ENCODE data around the gene SEMA4D.

SEMA4D gene

DNA sequence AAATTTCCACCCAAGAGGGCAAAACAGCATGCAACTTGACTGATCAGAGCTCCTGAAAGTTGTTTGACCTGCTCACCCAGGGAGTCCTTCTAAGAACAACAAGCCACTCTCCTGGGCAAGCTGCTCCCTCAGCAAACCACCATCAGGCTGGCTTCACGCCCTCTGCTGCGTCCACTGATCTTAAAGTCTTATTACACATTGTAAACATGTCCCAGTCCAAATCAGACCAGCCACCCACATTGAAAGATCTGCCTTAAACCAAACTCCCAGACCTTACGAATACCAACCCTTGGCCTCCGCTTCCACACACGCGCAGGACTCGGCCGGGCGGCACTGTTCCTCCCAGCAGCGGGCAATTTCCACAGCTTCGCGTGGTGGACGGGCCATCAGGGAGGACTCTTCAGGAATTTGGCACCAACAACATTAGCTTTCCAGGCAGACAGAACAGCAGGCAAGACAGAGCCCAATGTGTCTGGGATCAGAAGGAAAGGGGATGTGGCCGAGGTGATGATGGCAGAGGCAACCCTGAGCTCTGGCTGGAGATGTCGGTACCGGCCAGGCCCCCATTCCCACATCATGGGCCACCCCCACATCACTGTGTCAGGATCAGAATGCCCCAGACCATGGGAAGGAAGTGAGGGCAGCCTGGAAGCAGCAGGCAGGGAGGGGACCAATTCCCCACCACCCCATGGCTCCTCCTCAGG, 56.8 kb downstream of the SEMA4D start:
- H3K4ac ChIP-seq (ENCODE audit: low read depth, low read length), result no peak overlapping the region
- no peak overlapping the region for H2BK120ac ChIP-seq (ENCODE audit: low read depth, low read length)
- H2BK5ac ChIP-seq (ENCODE audit: low read length), result no peak overlapping the region
- H3K79me1 ChIP-seq (ENCODE audit: low read length), result no peaks in the 10 kb centered on the region
- no peak overlapping the region for H3K4me2 ChIP-seq (ENCODE audit: low read length)
- no peak overlapping the region for H3K56ac ChIP-seq (ENCODE audit: low read length)
- no peak overlapping the region for H2BK15ac ChIP-seq (replicated peaks; ENCODE audit: low read depth)
- no peaks in the 10 kb centered on the region for H3K36me3 ChIP-seq (ENCODE audit: control insufficient read depth, insufficient read depth, low read length)
- DNase-seq, result no peak
- no peaks in the 10 kb centered on the region for H3K27me3 ChIP-seq (ENCODE audit: insufficient read depth, low read length, poor library complexity)
- no peak overlapping the region for H3K4me3 ChIP-seq (ENCODE audit: low read length)
- H3K4me1 ChIP-seq (ENCODE audit: control insufficient read depth, low read depth, low read length), result peaks cover 2% of the 10 kb centered on the region
- no peak overlapping the region for H3K9ac ChIP-seq (ENCODE audit: low read length)
- no peak overlapping the region for H4K8ac ChIP-seq (ENCODE audit: low read depth, low read length)
- no peaks in the 10 kb centered on the region for H3K79me2 ChIP-seq (ENCODE audit: control insufficient read depth, insufficient read depth, low read length)
- WGBS (ENCODE audit: extremely low coverage, insufficient coverage, low lambda C conversion rate), result no CpG with 5 or more reads among the region's 16 CpGs
- no peak overlapping the region for H2AK5ac ChIP-seq (ENCODE audit: low read length)
- H4K5ac ChIP-seq (ENCODE audit: low read length), result no peak overlapping the region
- H3K23ac ChIP-seq (ENCODE audit: low read length), result no peak overlapping the region
- no peak overlapping the region for H3K18ac ChIP-seq (ENCODE audit: low read length)
- H3K27ac ChIP-seq (ENCODE audit: low read depth, low read length), result no peak overlapping the region

DNA sequence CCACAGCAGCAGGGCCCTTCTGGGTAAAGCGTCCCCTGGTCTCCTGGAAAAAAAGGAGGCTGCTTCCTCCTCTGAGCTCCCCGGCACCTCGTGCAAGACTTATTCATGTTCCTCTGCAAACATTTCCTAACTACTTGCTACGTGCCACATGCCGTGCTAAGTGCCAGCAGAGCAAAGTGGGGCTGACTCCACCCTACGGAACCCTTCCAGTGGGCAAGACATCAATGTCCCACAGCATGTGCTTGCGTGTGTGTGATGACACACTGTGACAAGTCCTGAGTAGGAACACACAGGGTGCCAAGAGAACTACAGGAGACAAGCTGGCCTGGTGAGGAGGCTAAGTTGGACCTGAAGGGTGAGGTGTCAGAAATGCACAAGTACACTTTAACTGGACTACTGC, 57.4 kb downstream of the SEMA4D start:
- Histone ChIP-seq H3K4me1 (ENCODE audit: control insufficient read depth, low read depth, low read length) (peaks cover 2% of the 10 kb centered on the region), H3K56ac (ENCODE audit: low read length) (no peak overlapping the region), H2BK15ac (replicated peaks; ENCODE audit: low read depth) (no peak overlapping the region), H2BK120ac (ENCODE audit: low read depth, low read length) (no peak overlapping the region), H3K4me2 (ENCODE audit: low read length) (no peak overlapping the region), H2BK5ac (ENCODE audit: low read length) (no peak overlapping the region), H4K8ac (ENCODE audit: low read depth, low read length) (no peak overlapping the region), H3K79me1 (ENCODE audit: low read length) (no peaks in the 10 kb centered on the region), H3K18ac (ENCODE audit: low read length) (no peak overlapping the region), H2AK5ac (ENCODE audit: low read length) (no peak overlapping the region), H3K4me3 (ENCODE audit: low read length) (no peak overlapping the region), H3K79me2 (ENCODE audit: control insufficient read depth, insufficient read depth, low read length) (no peaks in the 10 kb centered on the region), H3K27me3 (ENCODE audit: insufficient read depth, low read length, poor library complexity) (no peaks in the 10 kb centered on the region), H3K23ac (ENCODE audit: low read length) (no peak overlapping the region), H3K4ac (ENCODE audit: low read depth, low read length) (no peak overlapping the region), H3K36me3 (ENCODE audit: control insufficient read depth, insufficient read depth, low read length) (no peaks in the 10 kb centered on the region), H4K5ac (ENCODE audit: low read length) (no peak overlapping the region), H3K27ac (ENCODE audit: low read depth, low read length) (no peak overlapping the region), H3K9ac (ENCODE audit: low read length) (no peak overlapping the region)
- DNase-seq, result no peak
- WGBS (ENCODE audit: extremely low coverage, insufficient coverage, low lambda C conversion rate), result no CpG with 5 or more reads among the region's 7 CpGs

DNA sequence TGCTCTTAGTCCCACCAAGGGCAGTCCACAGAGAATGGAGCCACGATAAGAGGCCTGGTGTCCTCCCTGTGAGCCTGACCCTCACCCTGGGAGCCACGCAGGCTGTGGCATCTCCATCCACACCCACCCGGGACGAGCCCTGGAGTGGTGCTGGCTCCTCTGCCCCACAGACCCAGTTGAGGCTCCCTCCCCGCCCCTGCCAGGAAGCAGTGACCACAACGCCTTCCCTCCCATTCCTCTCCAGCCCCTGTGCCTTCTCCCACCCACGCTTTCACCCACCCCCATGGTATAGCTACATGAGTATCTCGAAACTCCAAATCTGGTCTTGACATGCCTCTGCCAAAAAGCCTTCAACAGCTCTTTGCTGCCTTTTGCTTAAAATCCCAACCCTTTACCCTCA, 57.9 kb downstream of the SEMA4D start:
- no peak overlapping the region for H3K4me3 ChIP-seq (ENCODE audit: low read length)

DNA sequence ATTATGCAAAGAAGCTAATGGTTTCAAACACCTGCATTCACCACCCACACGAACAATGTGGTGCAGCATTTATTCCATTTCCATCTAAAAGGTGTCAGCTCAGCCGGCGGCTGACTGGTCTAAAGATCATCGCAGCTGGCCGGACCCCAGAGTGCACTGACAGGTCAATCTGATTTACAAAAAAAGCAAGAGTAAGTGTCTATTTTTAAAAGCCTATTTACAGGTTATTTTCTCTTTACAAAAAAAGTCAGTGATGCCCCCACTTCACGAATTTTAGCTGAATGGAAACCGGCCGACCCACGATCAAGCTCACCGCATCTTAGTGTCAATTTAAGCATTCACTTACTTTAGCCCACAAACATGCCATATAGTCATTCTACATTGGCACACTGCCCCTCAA, 58.3 kb downstream of the SEMA4D start:
- Histone ChIP-seq H3K27me3 (ENCODE audit: insufficient read depth, low read length, poor library complexity) (no peaks in the 10 kb centered on the region), H3K56ac (ENCODE audit: low read length) (no peak overlapping the region), H3K9ac (ENCODE audit: low read length) (no peak overlapping the region), H2BK15ac (replicated peaks; ENCODE audit: low read depth) (no peak overlapping the region), H2BK5ac (ENCODE audit: low read length) (no peak overlapping the region), H3K4me1 (ENCODE audit: control insufficient read depth, low read depth, low read length) (peaks cover 3% of the 10 kb centered on the region), H3K4ac (ENCODE audit: low read depth, low read length) (no peak overlapping the region), H3K23ac (ENCODE audit: low read length) (no peak overlapping the region), H3K18ac (ENCODE audit: low read length) (no peak overlapping the region), H4K5ac (ENCODE audit: low read length) (no peak overlapping the region), H3K4me2 (ENCODE audit: low read length) (no peak overlapping the region), H2AK5ac (ENCODE audit: low read length) (no peak overlapping the region), H2BK120ac (ENCODE audit: low read depth, low read length) (no peak overlapping the region), H3K4me3 (ENCODE audit: low read length) (no peak overlapping the region), H3K79me2 (ENCODE audit: control insufficient read depth, insufficient read depth, low read length) (no peaks in the 10 kb centered on the region), H3K36me3 (ENCODE audit: control insufficient read depth, insufficient read depth, low read length) (no peaks in the 10 kb centered on the region), H4K8ac (ENCODE audit: low read depth, low read length) (no peak overlapping the region), H3K27ac (ENCODE audit: low read depth, low read length) (no peak overlapping the region), H3K79me1 (ENCODE audit: low read length) (no peaks in the 10 kb centered on the region)
- no CpG with 5 or more reads among the region's 10 CpGs for WGBS (ENCODE audit: extremely low coverage, insufficient coverage, low lambda C conversion rate)
- DNase-seq, result no peak

More for the DNA sequence above, 57.9 kb downstream of the SEMA4D start:
- DNase-seq, result no peak
- Histone ChIP-seq H3K36me3 (ENCODE audit: control insufficient read depth, insufficient read depth, low read length) (no peaks in the 10 kb centered on the region), H3K4ac (ENCODE audit: low read depth, low read length) (no peak overlapping the region), H4K5ac (ENCODE audit: low read length) (no peak overlapping the region), H3K4me2 (ENCODE audit: low read length) (no peak overlapping the region), H3K9ac (ENCODE audit: low read length) (no peak overlapping the region), H3K4me1 (ENCODE audit: control insufficient read depth, low read depth, low read length) (peaks cover 2% of the 10 kb centered on the region), H2BK5ac (ENCODE audit: low read length) (no peak overlapping the region), H3K27ac (ENCODE audit: low read depth, low read length) (no peak overlapping the region), H3K23ac (ENCODE audit: low read length) (no peak overlapping the region), H3K18ac (ENCODE audit: low read length) (no peak overlapping the region), H3K27me3 (ENCODE audit: insufficient read depth, low read length, poor library complexity) (no peaks in the 10 kb centered on the region), H3K79me2 (ENCODE audit: control insufficient read depth, insufficient read depth, low read length) (no peaks in the 10 kb centered on the region), H2BK120ac (ENCODE audit: low read depth, low read length) (no peak overlapping the region), H3K79me1 (ENCODE audit: low read length) (no peaks in the 10 kb centered on the region), H2AK5ac (ENCODE audit: low read length) (no peak overlapping the region), H4K8ac (ENCODE audit: low read depth, low read length) (no peak overlapping the region), H3K56ac (ENCODE audit: low read length) (no peak overlapping the region), H2BK15ac (replicated peaks; ENCODE audit: low read depth) (no peak overlapping the region)
- WGBS (ENCODE audit: extremely low coverage, insufficient coverage, low lambda C conversion rate), result no CpG with 5 or more reads among the region's 8 CpGs

DNA sequence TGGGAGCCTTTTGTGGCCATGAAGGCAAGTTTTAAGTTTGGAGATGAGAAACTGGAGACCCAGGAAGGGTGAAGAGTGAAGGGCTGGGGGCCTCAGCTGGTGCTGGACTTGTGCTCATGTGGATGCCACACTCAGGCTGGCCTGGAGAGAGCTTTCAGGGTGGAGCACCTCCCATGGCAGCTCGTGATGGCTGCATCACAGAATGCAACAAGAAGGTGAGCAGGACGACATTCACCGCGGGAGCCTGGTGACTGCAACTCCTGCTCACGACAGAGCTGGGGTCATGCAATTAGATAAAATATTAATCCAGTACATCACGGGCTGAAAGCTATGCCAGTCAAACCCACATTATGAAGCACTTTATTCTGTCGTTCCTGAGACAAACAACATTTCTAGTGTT, 59.7 kb downstream of the SEMA4D start:
- no peak overlapping the region for H3K27ac ChIP-seq (ENCODE audit: low read depth, low read length)
- H3K56ac ChIP-seq (ENCODE audit: low read length), result no peak overlapping the region
- H4K8ac ChIP-seq (ENCODE audit: low read depth, low read length), result no peak overlapping the region
- H3K4me3 ChIP-seq (ENCODE audit: low read length), result no peak overlapping the region
- no peak overlapping the region for H3K9ac ChIP-seq (ENCODE audit: low read length)
- no peaks in the 10 kb centered on the region for H3K79me1 ChIP-seq (ENCODE audit: low read length)
- H3K4me2 ChIP-seq (ENCODE audit: low read length), result no peak overlapping the region
- no peak overlapping the region for H4K5ac ChIP-seq (ENCODE audit: low read length)
- no peak for DNase-seq
- no peak overlapping the region for H2AK5ac ChIP-seq (ENCODE audit: low read length)
- no peak overlapping the region for H2BK5ac ChIP-seq (ENCODE audit: low read length)
- no peaks in the 10 kb centered on the region for H3K27me3 ChIP-seq (ENCODE audit: insufficient read depth, low read length, poor library complexity)
- H3K79me2 ChIP-seq (ENCODE audit: control insufficient read depth, insufficient read depth, low read length), result no peaks in the 10 kb centered on the region
- no peak overlapping the region for H3K23ac ChIP-seq (ENCODE audit: low read length)
- H3K4ac ChIP-seq (ENCODE audit: low read depth, low read length), result no peak overlapping the region
- H3K18ac ChIP-seq (ENCODE audit: low read length), result no peak overlapping the region
- no CpG with 5 or more reads among the region's 7 CpGs for WGBS (ENCODE audit: extremely low coverage, insufficient coverage, low lambda C conversion rate)
- peaks cover 5% of the 10 kb centered on the region for H3K4me1 ChIP-seq (ENCODE audit: control insufficient read depth, low read depth, low read length)
- H3K36me3 ChIP-seq (ENCODE audit: control insufficient read depth, insufficient read depth, low read length), result no peaks in the 10 kb centered on the region
- H2BK120ac ChIP-seq (ENCODE audit: low read depth, low read length), result no peak overlapping the region
- H2BK15ac ChIP-seq (replicated peaks; ENCODE audit: low read depth), result no peak overlapping the region

DNA sequence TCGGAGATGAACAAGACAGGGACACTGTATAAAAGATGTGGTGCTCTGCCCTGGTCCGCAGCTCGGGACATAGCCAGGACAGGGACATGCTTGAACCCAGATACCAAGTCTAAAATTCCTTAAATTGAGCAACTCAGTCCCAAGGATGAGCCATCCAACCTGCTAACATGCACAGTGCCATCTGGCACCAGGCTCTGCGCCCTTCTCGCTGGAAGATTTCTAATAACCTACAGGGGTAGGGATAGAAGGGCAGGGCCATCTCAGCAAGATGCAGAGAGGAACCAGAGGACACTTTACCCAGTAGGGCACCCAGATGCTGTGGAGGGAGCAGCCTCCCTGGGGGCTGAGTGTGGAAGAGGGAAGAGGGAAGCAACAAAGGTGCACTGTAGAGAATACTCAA, 60.1 kb downstream of the SEMA4D start:
- no peak overlapping the region for H2AK5ac ChIP-seq (ENCODE audit: low read length)
- no peak overlapping the region for H3K23ac ChIP-seq (ENCODE audit: low read length)
- no peak overlapping the region for H2BK120ac ChIP-seq (ENCODE audit: low read depth, low read length)
- no peaks in the 10 kb centered on the region for H3K79me1 ChIP-seq (ENCODE audit: low read length)
- no peak overlapping the region for H3K4me2 ChIP-seq (ENCODE audit: low read length)
- no peak overlapping the region for H2BK15ac ChIP-seq (replicated peaks; ENCODE audit: low read depth)
- no peak overlapping the region for H2BK5ac ChIP-seq (ENCODE audit: low read length)
- H3K56ac ChIP-seq (ENCODE audit: low read length), result no peak overlapping the region
- H3K4ac ChIP-seq (ENCODE audit: low read depth, low read length), result no peak overlapping the region
- H3K9ac ChIP-seq (ENCODE audit: low read length), result no peak overlapping the region
- H3K79me2 ChIP-seq (ENCODE audit: control insufficient read depth, insufficient read depth, low read length), result no peaks in the 10 kb centered on the region
- no peak for DNase-seq
- H4K5ac ChIP-seq (ENCODE audit: low read length), result no peak overlapping the region
- H3K4me1 ChIP-seq (ENCODE audit: control insufficient read depth, low read depth, low read length), result peaks cover 5% of the 10 kb centered on the region
- H3K36me3 ChIP-seq (ENCODE audit: control insufficient read depth, insufficient read depth, low read length), result no peaks in the 10 kb centered on the region
- no peak overlapping the region for H3K18ac ChIP-seq (ENCODE audit: low read length)
- no peak overlapping the region for H3K4me3 ChIP-seq (ENCODE audit: low read length)
- H3K27me3 ChIP-seq (ENCODE audit: insufficient read depth, low read length, poor library complexity), result no peaks in the 10 kb centered on the region
- no CpG with 5 or more reads among the region's 5 CpGs for WGBS (ENCODE audit: extremely low coverage, insufficient coverage, low lambda C conversion rate)
- H3K27ac ChIP-seq (ENCODE audit: low read depth, low read length), result no peak overlapping the region
- H4K8ac ChIP-seq (ENCODE audit: low read depth, low read length), result no peak overlapping the region

Measured in mesendoderm (in vitro differentiated cells).